Breast epithelium (tissue), 4 donors: ENCODE results near the gene SFMBT1. TPM values are rescaled to one million over a fixed set of nuclear protein-coding genes. Genes with fewer than 3 reads are reported as not detected.

ENCODE experiments used
- DNase-seq, 2 donors: peaks; one replicate each; pipeline ENCODE4 v3.0.0-alpha.2; 2019; ENCODE audit warnings: low spot score in 2 of 2
- H3K27ac ChIP-seq, 2 donors: fragments of 200-600 bp; sonication (generic) in 1 of 2; one replicate each; pipeline ENCODE4 v1.5.1; 2016 to 2019; ENCODE audit warnings: mild to moderate bottlenecking in 1 of 2
- H3K27me3 ChIP-seq, 2 donors: fragments of 200-600 bp; sonication (generic) in 1 of 2; one replicate each; pipeline versions ENCODE4 v1.5.1 to v1.6.0; 2017 to 2019; ENCODE audit warnings: control low read depth in 1 of 2, mild to moderate bottlenecking in 1 of 2
- H3K36me3 ChIP-seq: fragments of 200-600 bp; one replicate; pipeline ENCODE4 v1.5.1; 2019
- H3K4me1 ChIP-seq, 2 donors: fragments of 200-600 bp; sonication (generic); one replicate each; pipeline ENCODE4 v1.5.1; 2016 to 2019; ENCODE audit warnings: control low read depth in 1 of 2
- H3K4me3 ChIP-seq, 3 donors: fragments of 200-600 bp; sonication (generic); 1 replicate in 2 of 3; 2 replicates in 1 of 3; pipeline ENCODE4 v1.5.1; 2016 to 2019; ENCODE audit warnings: mild to moderate bottlenecking in 3 of 3, moderate library complexity in 2 of 3
- H3K9me3 ChIP-seq, 2 donors: fragments of 200-600 bp; sonication (generic) in 1 of 2; one replicate each; pipeline ENCODE4 v1.5.1; 2016 to 2019; ENCODE audit warnings: control low read depth in 1 of 2
- POLR2A ChIP-seq: fragments of 450-650 bp; IDR thresholded peaks from one replicate; pipeline ENCODE4 v1.6.1; 2016; ENCODE audit warnings: antibody characterized with exemption, mild to moderate bottlenecking, moderate library complexity
- POLR2AphosphoS5 ChIP-seq, 3 donors: sonication (generic); formaldehyde crosslinking; IDR thresholded peaks; one replicate each; pipeline ENCODE4 v1.6.1; 2017; ENCODE audit warnings: antibody characterized with exemption in 3 of 3
- intact Hi-C: fragments of 100-400 bp; cut with DNase I; formaldehyde crosslinking; loops from one replicate; pipeline ENCODE4 v1.15.1; 2023; ENCODE audit warnings: low total_unique reads
- total RNA-seq, 3 donors: library from RNA; depleted of rRNA; stranded (reverse); fragments of >200 nt; gene quantifications; one replicate each; pipeline ENCODE4 v1.1.0, GENCODE V29; 2016
- TF ChIP-seq, protein P1 (sequence below), 3 donors: fragments of 450-650 bp; IDR thresholded peaks; one replicate each; pipeline ENCODE4 v1.5.1; 2016 to 2017; ENCODE audit warnings: antibody characterized with exemption in 3 of 3, mild to moderate bottlenecking in 3 of 3, moderate library complexity in 3 of 3

SFMBT1 gene
- total RNA-seq, 3 donors from 2014 or later: 17.9 to 35.1 (median 30.2) TPM

DNA sequence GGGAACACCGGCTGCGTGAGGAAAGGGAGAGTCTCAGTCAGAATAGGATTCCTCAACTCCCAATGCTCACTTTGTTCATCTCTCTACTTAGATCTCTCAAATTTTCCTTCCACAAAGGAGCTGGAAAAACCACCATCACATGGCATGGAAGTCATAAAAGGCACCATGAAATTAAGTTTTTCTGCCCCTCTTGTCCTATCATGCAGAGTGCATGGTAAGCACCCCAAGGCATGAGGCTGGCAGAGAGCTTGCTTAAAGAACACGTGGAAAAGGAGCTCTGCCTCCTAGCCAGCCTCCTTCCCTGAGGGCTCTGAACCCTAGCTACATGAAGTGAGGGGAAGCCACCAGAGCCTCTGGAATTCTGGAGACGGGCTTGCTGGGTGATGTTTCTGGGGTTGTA, 166.3 kb downstream of the SFMBT1 start:
- no peaks in the 10 kb centered on the region for H3K36me3 ChIP-seq
- intact Hi-C loops: no loop called here

GRCh38 chr3:52879090-52879489, 166.8 kb downstream of the SFMBT1 start:
- no peaks in the 10 kb centered on the region for H3K9me3 ChIP-seq
- no peak overlapping the region for H3K4me3 ChIP-seq
- intact Hi-C loops: no loop called here
- no peaks in the 10 kb centered on the region for H3K4me1 ChIP-seq
- no peaks in the 10 kb centered on the region for H3K36me3 ChIP-seq
- TF ChIP-seq POLR2AphosphoS5 (IDR thresholded peaks at IDR 0.05): no peak
- H3K27me3 ChIP-seq: no peaks in the 10 kb centered on the region
- H3K27ac ChIP-seq: no peak overlapping the region
- no peak for DNase-seq

More for the DNA sequence above, 166.3 kb downstream of the SFMBT1 start:
- no peak overlapping the region for H3K4me3 ChIP-seq
- H3K4me1 ChIP-seq: no peaks in the 10 kb centered on the region
- H3K9me3 ChIP-seq: no peaks in the 10 kb centered on the region
- no peak for TF ChIP-seq POLR2AphosphoS5 (IDR thresholded peaks at IDR 0.05)
- TF ChIP-seq, protein P1, sequence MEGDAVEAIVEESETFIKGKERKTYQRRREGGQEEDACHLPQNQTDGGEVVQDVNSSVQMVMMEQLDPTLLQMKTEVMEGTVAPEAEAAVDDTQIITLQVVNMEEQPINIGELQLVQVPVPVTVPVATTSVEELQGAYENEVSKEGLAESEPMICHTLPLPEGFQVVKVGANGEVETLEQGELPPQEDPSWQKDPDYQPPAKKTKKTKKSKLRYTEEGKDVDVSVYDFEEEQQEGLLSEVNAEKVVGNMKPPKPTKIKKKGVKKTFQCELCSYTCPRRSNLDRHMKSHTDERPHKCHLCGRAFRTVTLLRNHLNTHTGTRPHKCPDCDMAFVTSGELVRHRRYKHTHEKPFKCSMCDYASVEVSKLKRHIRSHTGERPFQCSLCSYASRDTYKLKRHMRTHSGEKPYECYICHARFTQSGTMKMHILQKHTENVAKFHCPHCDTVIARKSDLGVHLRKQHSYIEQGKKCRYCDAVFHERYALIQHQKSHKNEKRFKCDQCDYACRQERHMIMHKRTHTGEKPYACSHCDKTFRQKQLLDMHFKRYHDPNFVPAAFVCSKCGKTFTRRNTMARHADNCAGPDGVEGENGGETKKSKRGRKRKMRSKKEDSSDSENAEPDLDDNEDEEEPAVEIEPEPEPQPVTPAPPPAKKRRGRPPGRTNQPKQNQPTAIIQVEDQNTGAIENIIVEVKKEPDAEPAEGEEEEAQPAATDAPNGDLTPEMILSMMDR (IDR thresholded peaks at IDR 0.05): no peak
- no peak for TF ChIP-seq POLR2A
- H3K27me3 ChIP-seq: no peaks in the 10 kb centered on the region
- H3K27ac ChIP-seq: no peak overlapping the region
- no peak for DNase-seq

DNA sequence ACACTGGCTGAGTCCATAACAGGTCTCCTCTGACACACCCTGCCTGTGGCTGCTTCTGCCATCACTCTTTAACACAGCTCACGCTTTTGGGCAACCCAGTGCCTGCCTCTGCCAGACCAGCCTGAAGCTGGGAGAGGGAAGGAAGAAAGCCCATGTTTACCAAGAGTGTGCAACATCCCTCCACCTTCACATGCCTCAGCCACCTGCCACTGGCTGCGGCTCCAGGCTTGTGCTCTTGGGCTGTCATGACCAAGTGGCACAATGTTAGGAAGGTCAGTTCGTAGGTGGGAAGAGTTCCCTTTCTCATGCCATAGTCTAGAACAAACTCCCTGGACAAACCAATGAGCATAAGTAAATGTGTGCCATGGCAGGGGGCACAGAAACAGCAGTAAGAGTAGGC, 168.8 kb downstream of the SFMBT1 start:
- Histone ChIP-seq H3K9me3 (no peaks in the 10 kb centered on the region), H3K27ac (no peak overlapping the region), H3K4me3 (no peak overlapping the region), H3K4me1 (no peaks in the 10 kb centered on the region), H3K27me3 (no peaks in the 10 kb centered on the region), H3K36me3 (no peaks in the 10 kb centered on the region)
- no peak for DNase-seq
- intact Hi-C loops: no loop called here
- TF ChIP-seq POLR2A (no peak), POLR2AphosphoS5 (IDR thresholded peaks at IDR 0.05) (no peak)
- TF ChIP-seq, protein P1 (IDR thresholded peaks at IDR 0.05): no peak

GRCh38 chr3:52874864-52875587, 170.8 kb downstream of the SFMBT1 start:
- no peaks in the 10 kb centered on the region for H3K9me3 ChIP-seq
- no peak for TF ChIP-seq POLR2AphosphoS5 (IDR thresholded peaks at IDR 0.05)
- TF ChIP-seq, protein P1 (IDR thresholded peaks at IDR 0.05): no peak
- TF ChIP-seq POLR2A: no peak
- intact Hi-C loops: no loop called here
- no peaks in the 10 kb centered on the region for H3K36me3 ChIP-seq
- no peak overlapping the region for H3K27ac ChIP-seq
- no peak for DNase-seq
- H3K27me3 ChIP-seq: no peaks in the 10 kb centered on the region
- no peak overlapping the region for H3K4me3 ChIP-seq
- no peaks in the 10 kb centered on the region for H3K4me1 ChIP-seq

DNA sequence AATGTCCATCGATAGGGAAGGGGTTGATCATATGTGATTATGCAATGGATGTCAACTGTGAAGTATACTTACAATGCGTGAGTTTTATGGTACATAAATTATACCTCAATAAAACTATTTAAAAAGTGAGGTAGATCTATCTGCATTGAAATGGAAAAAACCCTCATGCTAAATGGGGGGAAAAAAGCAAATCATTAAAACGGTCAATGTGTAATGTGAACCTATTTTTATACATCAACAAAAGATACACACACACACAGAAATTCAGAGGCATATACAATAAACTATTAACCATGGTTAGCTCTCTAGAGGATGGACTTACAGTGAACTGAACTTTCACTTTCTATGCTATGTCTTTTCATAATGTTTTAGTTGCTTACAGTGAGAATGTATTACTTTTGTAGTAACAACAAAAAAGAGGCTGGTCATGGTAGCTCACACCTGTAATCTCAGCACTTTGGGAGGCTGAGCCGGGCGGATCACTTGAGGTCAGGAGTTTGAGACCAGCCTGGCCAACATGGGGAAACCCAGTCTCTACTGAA, 171.6 kb downstream of the SFMBT1 start:
- Histone ChIP-seq H3K4me3 (no peak overlapping the region), H3K9me3 (no peaks in the 10 kb centered on the region), H3K36me3 (no peaks in the 10 kb centered on the region), H3K27me3 (no peaks in the 10 kb centered on the region), H3K4me1 (no peaks in the 10 kb centered on the region), H3K27ac (no peak overlapping the region)
- intact Hi-C loops: no loop called here
- no peak for DNase-seq
- TF ChIP-seq, protein P1 (IDR thresholded peaks at IDR 0.05): no peak
- TF ChIP-seq POLR2A (no peak), POLR2AphosphoS5 (IDR thresholded peaks at IDR 0.05) (no peak)
